ENCODE data around the gene RPP14. TPM values are rescaled to one million over a fixed set of nuclear protein-coding genes. Genes with fewer than 3 reads are reported as not detected.

Gene RPP14
- total and polyA plus RNA-seq, 10 of the 15 experiments (the other 5 are each of a cell fraction or from before 2014, with no cell fraction given) = 9.1 to 21.2 (median 12.7) TPM

GRCh38 chr3:58333206-58334012, 27.4 kb downstream of the RPP14 start:
- Histone ChIP-seq H2AFZ (ENCODE audit: control insufficient read depth, low read depth, low read length) (peak overlapping the region; percentile 85), H3K36me3 (ENCODE audit: control insufficient read depth in 2 of 2, insufficient read depth in 2 of 2, low read length in 1 of 2) (no peaks in the 10 kb centered on the region), H3K4me2 (ENCODE audit: control insufficient read depth, insufficient read depth) (peak overlapping the region; percentile 82), H3K79me2 (ENCODE audit: control insufficient read depth, insufficient read depth, low read length) (peaks cover 10% of the 10 kb centered on the region), H3K27me3 (replicated peaks in 1 of 2; ENCODE audit: control insufficient read depth in 2 of 2, insufficient read depth in 2 of 2, low read length in 1 of 2) (no peaks in the 10 kb centered on the region), H3K4me3 (peak overlapping the region; percentile 93), H3K27ac (ENCODE audit: control insufficient read depth, insufficient read depth) (no peak overlapping the region; the same call in none of the 2 replicates), H3K4me1 (ENCODE audit: control insufficient read depth, insufficient read depth, low read length) (peaks cover 10% of the 10 kb centered on the region; the same call in 1 of the 2 replicates), H4K20me1 (ENCODE audit: control insufficient read depth, insufficient read depth) (no peaks in the 10 kb centered on the region), H3K9ac (ENCODE audit: control insufficient read depth, insufficient read depth, low read length) (peak overlapping the region; percentile 62), H3K9me3 (replicated peaks; ENCODE audit: control insufficient read depth, insufficient read depth, low read length) (no peaks in the 10 kb centered on the region)
- FAIRE-seq (no peak), DNase-seq (ENCODE audit: low read depth, low spot score) (no peak), ATAC-seq (peak; percentile 66)
- in situ Hi-C loops (cut with MboI) = no loop called here
- intact Hi-C loops (cut with micrococcal nuclease; ENCODE audit: unreplicated experiment) = loop anchor here (1.0 to 2.0 kb wide), 2 partner anchors 81 to 159 kb away; partner anchors contain the start of gene KCTD6
- ChIA-PET CTCF (interaction anchor here (0.7 to 8.9 kb wide), 24 partner anchors 9 to 325 kb away, joined by 3 to 204 read pairs (median 4); partner anchors contain the start of genes FLNB, HTD2, KCTD6 and RPP14), SMC1A (ENCODE audit: uncharacterized antibody, unreplicated experiment) (interaction anchor here (0.6 to 13.1 kb wide), 18 partner anchors 9 to 166 kb away, joined by 3 to 324 read pairs (median 5); partner anchors contain the start of genes HTD2, KCTD6 and RPP14), RAD21 (ENCODE audit: unreplicated experiment) (interaction anchor here (0.9 to 7.5 kb wide), 16 partner anchors 8 to 162 kb away, joined by 3 to 149 read pairs (median 6); partner anchors contain the start of genes HTD2, KCTD6, PDHB and RPP14), POLR2A (interaction anchor here (0.5 to 12.4 kb wide), 8 partner anchors 9 to 146 kb away, joined by 3 to 221 read pairs (median 4); partner anchors contain the start of genes HTD2 and RPP14)
- whole genome bisulfite sequencing (ENCODE audit: insufficient coverage, insufficient replicate concordance, low lambda C conversion rate, missing lambda C conversion rate) = 5% methylated on average over 20 of the region's 37 CpGs
- no TSS peak for BruUV-seq (replicated peaks)
- TF ChIP-seq, protein P1, sequence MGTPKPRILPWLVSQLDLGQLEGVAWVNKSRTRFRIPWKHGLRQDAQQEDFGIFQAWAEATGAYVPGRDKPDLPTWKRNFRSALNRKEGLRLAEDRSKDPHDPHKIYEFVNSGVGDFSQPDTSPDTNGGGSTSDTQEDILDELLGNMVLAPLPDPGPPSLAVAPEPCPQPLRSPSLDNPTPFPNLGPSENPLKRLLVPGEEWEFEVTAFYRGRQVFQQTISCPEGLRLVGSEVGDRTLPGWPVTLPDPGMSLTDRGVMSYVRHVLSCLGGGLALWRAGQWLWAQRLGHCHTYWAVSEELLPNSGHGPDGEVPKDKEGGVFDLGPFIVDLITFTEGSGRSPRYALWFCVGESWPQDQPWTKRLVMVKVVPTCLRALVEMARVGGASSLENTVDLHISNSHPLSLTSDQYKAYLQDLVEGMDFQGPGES (IDR thresholded peaks at IDR 0.05) = 0 out of 2 replicates have a peak, but pooled peaks have one; percentile 19
- TF ChIP-seq ZNF24 (IDR thresholded peaks at IDR 0.05) (no peak), CTCF (IDR thresholded peaks at IDR 0.05 in 2 of 3, conservative IDR thresholded peaks at IDR 0.05 in 1 of 3; ENCODE audit: control insufficient read depth in 2 of 3, extremely low read depth in 1 of 3, insufficient read depth in 1 of 3, low read depth in 3 of 3, low read length in 3 of 3) (peak; percentile 26 to 65 (median 32); a peak in 4 of 6 replicates), RELB (IDR thresholded peaks at IDR 0.05; ENCODE audit: low read depth) (0 out of 2 replicates have a peak, but pooled peaks have one; percentile 19), EGR1 (IDR thresholded peaks at IDR 0.05; ENCODE audit: borderline replicate concordance in 1 of 2, low read depth in 2 of 2, low read length in 2 of 2) (peak in 1 of 2 experiments; percentile 2; a peak in 1 of 3 replicates), SMC3 (IDR thresholded peaks at IDR 0.05; ENCODE audit: borderline replicate concordance, low read length) (peak; percentile 12; the same call in 1 of the 2 replicates), RAD21 (IDR thresholded peaks at IDR 0.05; ENCODE audit: insufficient read depth, low read depth, low read length) (peak; percentile 61), SMARCA5 (IDR thresholded peaks at IDR 0.05) (no peak; the same call in 1 of the 2 replicates), PML (IDR thresholded peaks at IDR 0.05; ENCODE audit: low read length) (no peak), TCF3 (IDR thresholded peaks at IDR 0.05; ENCODE audit: borderline replicate concordance, insufficient read depth, low read depth, low read length) (no peak), NBN (IDR thresholded peaks at IDR 0.05) (0 out of 2 replicates have a peak, but pooled peaks have one; percentile 55)

Data from GM12878 (cell line).